H9 (cell line): Measurements from ENCODE around the gene ZC3HAV1. TPM values are rescaled to one million over a fixed set of nuclear protein-coding genes. Genes with fewer than 3 reads are reported as not detected.
"Not testable (repeated sequence)": the region's sequence is repeated elsewhere in the genome, so short reads cannot be mapped to it uniquely, and the experiment has no call there.

Source experiments
- DNase-seq: peaks from one replicate; pipeline ENCODE4 v3.0.0-alpha.2; 2017
- H2AFZ ChIP-seq: one replicate; pipeline ENCODE4 v1.6.1; 2013; ENCODE audit warnings: mild to moderate bottlenecking, low read length, control low read depth, moderate library complexity
- H2AK5ac ChIP-seq: 2 replicates; pipeline ENCODE4 v1.6.1; 2013; ENCODE audit warnings: low read length, control low read depth, mixed read lengths; ENCODE audit not compliant: insufficient read length
- H2BK120ac ChIP-seq: one replicate; pipeline ENCODE4 v1.6.1; 2013; ENCODE audit warnings: low read depth, mild to moderate bottlenecking, low read length, control low read depth, inconsistent platforms; ENCODE audit not compliant: poor library complexity, severe bottlenecking
- H2BK12ac ChIP-seq: 2 replicates; pipeline ENCODE4 v1.6.1; 2013; ENCODE audit warnings: low read length, control low read depth, mixed read lengths, low read depth; ENCODE audit not compliant: insufficient read length
- H2BK15ac ChIP-seq: 2 replicates; pipeline ENCODE4 v1.6.1; 2013; ENCODE audit warnings: low read depth, low read length, control low read depth
- H2BK20ac ChIP-seq: one replicate; pipeline ENCODE4 v1.6.1; 2013; ENCODE audit warnings: low read depth, mild to moderate bottlenecking, low read length, control low read depth, inconsistent platforms; ENCODE audit not compliant: poor library complexity, severe bottlenecking
- H2BK5ac ChIP-seq: 2 replicates; pipeline ENCODE4 v1.6.1; 2013; ENCODE audit warnings: low read length, control low read depth, mixed read lengths; ENCODE audit not compliant: insufficient read length
- H3K14ac ChIP-seq: 2 replicates; pipeline ENCODE4 v1.6.1; 2013; ENCODE audit warnings: low read length, control low read depth; ENCODE audit not compliant: insufficient read depth
- H3K18ac ChIP-seq: 2 replicates; pipeline ENCODE4 v1.6.1; 2013; ENCODE audit warnings: low read depth, mild to moderate bottlenecking, mixed read lengths, low read length, control low read depth; ENCODE audit not compliant: insufficient read length
- H3K23ac ChIP-seq: 2 replicates; pipeline ENCODE4 v1.6.1; 2013; ENCODE audit warnings: low read length, control low read depth, mixed read lengths, low read depth; ENCODE audit not compliant: insufficient read length
- H3K23me2 ChIP-seq: 2 replicates; pipeline ENCODE4 v1.6.1; 2013; ENCODE audit warnings: low read depth, mild to moderate bottlenecking, mixed read lengths, low read length, control low read depth; ENCODE audit not compliant: insufficient read length, poor library complexity, severe bottlenecking
- H3K27ac ChIP-seq: 2 replicates; pipeline ENCODE4 v1.5.1; 2013; ENCODE audit warnings: low read length, control low read depth, mixed read lengths, low read depth; ENCODE audit not compliant: insufficient read length
- H3K27me3 ChIP-seq: 2 replicates; pipeline ENCODE4 v1.6.1; 2013; ENCODE audit warnings: low read length, control low read depth, inconsistent platforms; ENCODE audit not compliant: insufficient read depth
- H3K4ac ChIP-seq: 2 replicates; pipeline ENCODE4 v1.6.1; 2013; ENCODE audit warnings: low read depth, mild to moderate bottlenecking, control low read depth, inconsistent platforms, low read length, moderate library complexity
- H3K4me1 ChIP-seq: 2 replicates; pipeline ENCODE4 v1.6.1; 2013; ENCODE audit warnings: low read length, control low read depth, inconsistent platforms; ENCODE audit not compliant: insufficient read depth
- H3K4me2 ChIP-seq: 2 replicates; pipeline ENCODE4 v1.6.1; 2013; ENCODE audit warnings: low read length, control low read depth, mixed read lengths; ENCODE audit not compliant: insufficient read length, insufficient read depth
- H3K56ac ChIP-seq: 2 replicates; pipeline ENCODE4 v1.6.1; 2013; ENCODE audit warnings: low read depth, mild to moderate bottlenecking, mixed read lengths, low read length, control low read depth; ENCODE audit not compliant: insufficient read length
- H3K79me1 ChIP-seq: 2 replicates; pipeline ENCODE4 v1.6.1; 2013; ENCODE audit warnings: low read depth, mild to moderate bottlenecking, moderate library complexity, low read length, control low read depth, inconsistent platforms; ENCODE audit not compliant: insufficient read depth, poor library complexity, severe bottlenecking
- H3K79me2 ChIP-seq: 2 replicates; pipeline ENCODE4 v1.6.1; 2013; ENCODE audit warnings: low read length, control low read depth, inconsistent platforms; ENCODE audit not compliant: insufficient read depth
- H3K9ac ChIP-seq: 2 replicates; pipeline ENCODE4 v1.6.1; 2013; ENCODE audit warnings: low read length, control low read depth, mixed read lengths; ENCODE audit not compliant: insufficient read length; ENCODE audit errors: extremely low read depth
- H3K9me3 ChIP-seq: one replicate; pipeline ENCODE4 v1.6.1; 2013; ENCODE audit warnings: low read depth, low read length, inconsistent platforms; ENCODE audit not compliant: control insufficient read depth
- H3T11ph ChIP-seq: one replicate; pipeline ENCODE4 v1.6.1; 2013; ENCODE audit warnings: mild to moderate bottlenecking, low read length, control low read depth, inconsistent platforms
- H4K20me1 ChIP-seq: one replicate; pipeline ENCODE4 v1.6.1; 2013; ENCODE audit not compliant: control insufficient read depth, insufficient read length, insufficient read depth
- H4K5ac ChIP-seq: 2 replicates; pipeline ENCODE4 v1.6.1; 2013; ENCODE audit warnings: low read depth, mild to moderate bottlenecking, mixed read lengths, low read length, control low read depth; ENCODE audit not compliant: insufficient read length
- H4K8ac ChIP-seq: replicated peaks from 2 replicates; pipeline ENCODE4 v1.6.1; 2013; ENCODE audit warnings: low read length, control low read depth, mixed read lengths, low read depth; ENCODE audit not compliant: insufficient read length
- H4K91ac ChIP-seq: 2 replicates; pipeline ENCODE4 v1.6.1; 2013; ENCODE audit warnings: low read depth, mild to moderate bottlenecking, moderate library complexity, mixed read lengths, low read length, control low read depth; ENCODE audit not compliant: insufficient read length
- H3K27ac Mint-ChIP-seq, 3 experiments: 2 replicates in 2 of 3; 3 replicates in 1 of 3; pipeline ENCODE4 v1.8.0; 2020 to 2021; ENCODE audit warnings: mixed read lengths in 3 of 3, mild to moderate bottlenecking in 1 of 3, moderate library complexity in 1 of 3
- H3K27me3 Mint-ChIP-seq: 2 replicates; pipeline ENCODE4 v1.8.0; 2021; ENCODE audit warnings: low read depth, mild to moderate bottlenecking, moderate library complexity, mixed read lengths
- H3K36me3 Mint-ChIP-seq, 3 experiments: 2 replicates in 2 of 3; 3 replicates in 1 of 3; pipeline ENCODE4 v1.8.0; 2020 to 2021; ENCODE audit warnings: low read depth in 3 of 3, mixed read lengths in 3 of 3; ENCODE audit not compliant: insufficient read depth in 1 of 3
- H3K4me1 Mint-ChIP-seq, 2 experiments: 2 replicates each; pipeline ENCODE4 v1.8.0; 2020; ENCODE audit warnings: mixed read lengths in 2 of 2
- H3K4me3 Mint-ChIP-seq, 2 experiments: 2 replicates in 1 of 2; 3 replicates in 1 of 2; pipeline ENCODE4 v1.8.0; 2020 to 2021; ENCODE audit warnings: mild to moderate bottlenecking in 2 of 2, mixed read lengths in 2 of 2, moderate library complexity in 1 of 2
- H3K9me3 Mint-ChIP-seq, 2 experiments: 2 replicates in 1 of 2; 3 replicates in 1 of 2; pipeline ENCODE4 v1.8.0; 2020; ENCODE audit warnings: mild to moderate bottlenecking in 2 of 2, mixed read lengths in 2 of 2, moderate library complexity in 1 of 2
- CTCF ChIP-seq: fragments of 200-600 bp; sonication (generic); conservative IDR thresholded peaks from 3 replicates; pipeline ENCODE4 v1.8.0; 2021; ENCODE audit warnings: antibody characterized with exemption, mild to moderate bottlenecking
- WGBS: extraction: QIAGEN DNeasy Blood & Tissue Kit; methylation state at CpG from one replicate; pipeline ENCODE4 v1.1.7; 2013; ENCODE audit warnings: missing lambda C conversion rate, low lambda C conversion rate, mixed read lengths; ENCODE audit not compliant: insufficient read length; ENCODE audit errors: extremely low coverage; 5-methylcytosine and 5-hydroxymethylcytosine counted together
- total RNA-seq: library from RNA; stranded (reverse); gene quantifications from 2 replicates; pipeline ENCODE4 v1.2.1, GENCODE V29; 2021

ZC3HAV1 gene
- total RNA-seq, 1 experiment from 2014 or later, result 32.8 TPM

DNA sequence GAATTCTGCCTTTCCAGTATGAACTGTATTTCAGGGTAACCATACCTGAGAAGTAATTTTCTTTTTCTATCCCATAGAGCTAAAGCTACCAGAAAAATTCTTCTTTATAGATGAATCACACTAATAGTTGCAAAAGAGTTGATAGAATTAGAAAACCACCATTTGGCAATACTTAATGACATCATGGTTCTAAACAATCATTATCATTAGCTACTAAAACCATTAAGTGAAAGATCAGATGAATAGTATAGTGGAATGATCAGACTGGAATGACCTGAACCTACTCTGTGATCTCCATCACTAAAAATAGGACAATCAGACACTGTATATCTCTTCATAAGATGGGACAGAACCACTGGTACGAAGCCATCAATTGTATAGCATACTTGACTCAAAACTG, 53.8 kb downstream of the ZC3HAV1 start:
- Histone ChIP-seq H3T11ph (no peak overlapping the region), H3K79me1 (no peaks in the 10 kb centered on the region), H3K23me2 (no peaks in the 10 kb centered on the region), H2BK15ac (no peak overlapping the region), H4K8ac (no peak overlapping the region), H2AFZ (no peak overlapping the region), H3K14ac (no peak overlapping the region), H3K9ac (no peak overlapping the region), H3K79me2 (no peaks in the 10 kb centered on the region), H3K27me3 (no peaks in the 10 kb centered on the region), H2BK20ac (no peak overlapping the region), H4K91ac (no peak overlapping the region), H3K27ac (no peak overlapping the region), H2BK12ac (no peak overlapping the region), H3K4ac (no peak overlapping the region), H3K56ac (no peak overlapping the region), H2AK5ac (no peak overlapping the region), H3K18ac (no peak overlapping the region), H2BK120ac (no peak overlapping the region), H3K23ac (no peak overlapping the region), H3K4me2 (no peak overlapping the region), H4K20me1 (no peaks in the 10 kb centered on the region), H4K5ac (no peak overlapping the region), H3K4me1 (no peaks in the 10 kb centered on the region), H2BK5ac (no peak overlapping the region), H3K9me3 (no peaks in the 10 kb centered on the region)
- Mint-ChIP-seq H3K9me3 (no peaks in the 10 kb centered on the region), H3K27ac (no peak overlapping the region), H3K4me1 (peaks cover 3% of the 10 kb centered on the region in 2 experiments), H3K36me3 (peaks cover 2 to 41% (median 12%) of the 10 kb centered on the region in 3 experiments; a peak in 5 of 7 replicates), H3K4me3 (no peak overlapping the region), H3K27me3 (no peaks in the 10 kb centered on the region)
- TF ChIP-seq CTCF, result no peak
- no CpG with 5 or more reads among the region's 1 CpG for WGBS
- DNase-seq, result no peak

DNA sequence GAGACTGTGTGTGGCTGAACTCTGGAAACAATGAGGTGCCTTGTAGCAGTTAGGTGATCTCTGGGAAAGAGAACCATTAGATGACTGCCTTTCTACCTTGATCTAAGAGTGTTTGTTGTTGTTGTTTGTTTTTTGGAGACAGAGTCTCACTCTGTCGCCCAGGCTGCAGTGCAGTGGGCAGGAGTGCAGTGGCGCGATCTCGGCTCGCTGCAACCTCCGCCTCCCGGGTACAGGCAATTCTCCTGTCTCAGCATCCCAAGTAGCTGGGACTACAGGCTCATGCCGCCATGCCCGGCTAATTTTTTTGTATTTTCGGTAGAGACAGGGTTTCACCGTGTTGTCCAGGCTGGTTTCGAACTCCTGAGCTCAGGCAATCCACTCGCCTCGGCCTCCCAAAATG, 54.9 kb downstream of the ZC3HAV1 start:
- H2AFZ ChIP-seq, H3K4me2 ChIP-seq, H3K4me1 ChIP-seq, H4K20me1 ChIP-seq, DNase-seq, H3K4me1 Mint-ChIP-seq, H3K14ac ChIP-seq, H3K23ac ChIP-seq, H3K9me3 Mint-ChIP-seq, H3K4me3 Mint-ChIP-seq, H3K18ac ChIP-seq, H3K4ac ChIP-seq, H2BK12ac ChIP-seq, H3K56ac ChIP-seq, H2BK15ac ChIP-seq, H2BK20ac ChIP-seq, H3K23me2 ChIP-seq, H2BK5ac ChIP-seq, H2AK5ac ChIP-seq, H3K9ac ChIP-seq, H3K79me1 ChIP-seq, H2BK120ac ChIP-seq, H3K27me3 Mint-ChIP-seq, H4K5ac ChIP-seq, H3K27me3 ChIP-seq, H4K91ac ChIP-seq, H3T11ph ChIP-seq, H3K79me2 ChIP-seq, H3K27ac ChIP-seq, H4K8ac ChIP-seq, H3K9me3 ChIP-seq: not testable (repeated sequence)
- H3K36me3 Mint-ChIP-seq, result peaks cover 2 to 41% (median 6%) of the 10 kb centered on the region in 3 experiments; a peak in 5 of 7 replicates
- H3K27ac Mint-ChIP-seq, result peak overlapping the region in 1 of 3 experiments; percentile 88; a peak in 1 of 7 replicates
- WGBS, result no CpG with 5 or more reads among the region's 14 CpGs
